Adrenal gland (tissue), 5 donors: ENCODE measurements around the gene RIT2.

ENCODE experiments used
- POLR2A ChIP-seq, 2 donors: fragments of 450-650 bp; IDR thresholded peaks; one replicate each; pipeline ENCODE4 v1.6.1; 2017; ENCODE audit warnings: antibody characterized with exemption in 2 of 2, mild to moderate bottlenecking in 2 of 2, moderate library complexity in 1 of 2
- TF ChIP-seq, protein P1 (sequence below), 6 experiments: fragments of 450-650 bp in 4 of 6; fragments of 200-600 bp in 2 of 6; sonication (generic) in 1 of 6; IDR thresholded peaks; 1 replicate in 5 of 6; 2 replicates in 1 of 6; pipeline versions ENCODE4 v1.5.1 to v1.8.0; 2016 to 2021; ENCODE audit warnings: antibody characterized with exemption in 6 of 6, mild to moderate bottlenecking in 2 of 6, moderate library complexity in 1 of 6
- donor health status: DM: no; HTN: no; CAD: no.

DNA sequence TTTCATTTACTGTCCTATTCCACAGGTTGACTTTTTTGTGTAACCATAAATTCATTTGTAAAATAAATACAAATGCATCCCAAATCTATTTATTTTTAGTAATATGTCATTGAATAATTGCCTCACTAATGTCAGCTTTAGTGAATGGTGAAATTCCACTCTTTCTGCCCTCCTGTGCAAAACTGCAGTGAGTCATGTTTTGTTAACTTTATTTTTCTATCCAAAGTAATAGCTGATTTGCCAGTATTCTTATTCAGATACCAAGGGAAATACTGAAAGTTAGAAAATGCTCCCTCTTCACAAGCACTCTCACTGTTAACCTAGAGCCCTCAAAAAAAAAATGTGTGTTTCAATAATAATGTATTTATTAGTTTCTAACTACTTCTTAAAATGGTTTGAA lies 322.8 kb downstream of the RIT2 start:
- TF ChIP-seq, protein P1, sequence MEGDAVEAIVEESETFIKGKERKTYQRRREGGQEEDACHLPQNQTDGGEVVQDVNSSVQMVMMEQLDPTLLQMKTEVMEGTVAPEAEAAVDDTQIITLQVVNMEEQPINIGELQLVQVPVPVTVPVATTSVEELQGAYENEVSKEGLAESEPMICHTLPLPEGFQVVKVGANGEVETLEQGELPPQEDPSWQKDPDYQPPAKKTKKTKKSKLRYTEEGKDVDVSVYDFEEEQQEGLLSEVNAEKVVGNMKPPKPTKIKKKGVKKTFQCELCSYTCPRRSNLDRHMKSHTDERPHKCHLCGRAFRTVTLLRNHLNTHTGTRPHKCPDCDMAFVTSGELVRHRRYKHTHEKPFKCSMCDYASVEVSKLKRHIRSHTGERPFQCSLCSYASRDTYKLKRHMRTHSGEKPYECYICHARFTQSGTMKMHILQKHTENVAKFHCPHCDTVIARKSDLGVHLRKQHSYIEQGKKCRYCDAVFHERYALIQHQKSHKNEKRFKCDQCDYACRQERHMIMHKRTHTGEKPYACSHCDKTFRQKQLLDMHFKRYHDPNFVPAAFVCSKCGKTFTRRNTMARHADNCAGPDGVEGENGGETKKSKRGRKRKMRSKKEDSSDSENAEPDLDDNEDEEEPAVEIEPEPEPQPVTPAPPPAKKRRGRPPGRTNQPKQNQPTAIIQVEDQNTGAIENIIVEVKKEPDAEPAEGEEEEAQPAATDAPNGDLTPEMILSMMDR (IDR thresholded peaks at IDR 0.05) = no peak
- TF ChIP-seq POLR2A (IDR thresholded peaks at IDR 0.05) = no peak
